D721Med (cell line): ENCODE measurements around the gene RAF1.

Source experiments
- DNase-seq: peaks from one replicate; pipeline ENCODE4 v3.0.0; 2011; ENCODE audit warnings: low spot score; ENCODE audit not compliant: insufficient read length
- FAIRE-seq: peaks from 2 replicates; lab custom pipeline; 2011; peaks lifted over from hg19 to GRCh38; lab: Jason Lieb, UNC
- TF ChIP-seq, protein P1 (sequence below): IDR thresholded peaks from 2 replicates; pipeline ENCODE4 v1.5.1; 2012; ENCODE audit warnings: mild to moderate bottlenecking, control low read depth; ENCODE audit not compliant: insufficient read depth; ENCODE audit errors: missing control alignments

The RAF1 gene

DNA sequence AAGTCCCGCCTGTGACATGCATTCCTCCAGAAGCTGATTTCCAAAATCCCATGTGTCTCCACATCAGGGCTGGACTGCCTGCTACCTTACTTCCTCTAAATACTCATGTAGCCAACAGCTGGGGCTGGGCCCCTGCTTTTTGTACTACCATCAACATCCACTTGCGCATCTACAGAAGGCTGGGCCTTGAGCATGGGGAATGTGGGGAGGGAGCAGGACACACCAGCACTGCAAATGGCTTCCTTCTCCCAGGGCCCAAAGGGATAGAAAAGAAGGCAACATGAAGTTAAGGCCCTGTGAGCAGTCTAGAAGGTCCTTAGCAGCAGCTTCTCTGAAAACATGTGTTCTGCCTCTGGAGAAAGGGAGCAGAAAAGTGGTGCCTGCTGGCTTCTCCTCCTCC, 79.8 kb downstream of the RAF1 start:
- TF ChIP-seq, protein P1, sequence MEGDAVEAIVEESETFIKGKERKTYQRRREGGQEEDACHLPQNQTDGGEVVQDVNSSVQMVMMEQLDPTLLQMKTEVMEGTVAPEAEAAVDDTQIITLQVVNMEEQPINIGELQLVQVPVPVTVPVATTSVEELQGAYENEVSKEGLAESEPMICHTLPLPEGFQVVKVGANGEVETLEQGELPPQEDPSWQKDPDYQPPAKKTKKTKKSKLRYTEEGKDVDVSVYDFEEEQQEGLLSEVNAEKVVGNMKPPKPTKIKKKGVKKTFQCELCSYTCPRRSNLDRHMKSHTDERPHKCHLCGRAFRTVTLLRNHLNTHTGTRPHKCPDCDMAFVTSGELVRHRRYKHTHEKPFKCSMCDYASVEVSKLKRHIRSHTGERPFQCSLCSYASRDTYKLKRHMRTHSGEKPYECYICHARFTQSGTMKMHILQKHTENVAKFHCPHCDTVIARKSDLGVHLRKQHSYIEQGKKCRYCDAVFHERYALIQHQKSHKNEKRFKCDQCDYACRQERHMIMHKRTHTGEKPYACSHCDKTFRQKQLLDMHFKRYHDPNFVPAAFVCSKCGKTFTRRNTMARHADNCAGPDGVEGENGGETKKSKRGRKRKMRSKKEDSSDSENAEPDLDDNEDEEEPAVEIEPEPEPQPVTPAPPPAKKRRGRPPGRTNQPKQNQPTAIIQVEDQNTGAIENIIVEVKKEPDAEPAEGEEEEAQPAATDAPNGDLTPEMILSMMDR, result no peak
- FAIRE-seq (no peak), DNase-seq (no peak)

DNA sequence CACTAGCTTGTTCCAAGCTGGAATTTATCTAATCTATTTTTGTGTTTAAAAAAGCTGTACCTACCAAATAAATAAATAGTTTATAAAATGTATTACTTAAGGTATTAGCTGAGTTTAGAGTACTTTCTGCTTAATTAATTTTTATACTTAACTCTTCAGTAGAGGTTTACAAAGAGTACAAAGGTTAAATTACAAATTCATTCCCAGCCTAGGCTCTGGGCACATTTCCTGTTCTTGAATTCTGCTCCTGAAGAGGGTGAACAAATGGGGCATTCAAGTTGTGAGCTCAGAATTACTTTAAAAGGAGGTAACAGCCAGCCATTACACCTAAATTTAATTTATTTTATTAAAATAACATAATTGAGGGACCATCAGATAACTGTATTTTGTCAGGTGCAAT, 80.6 kb downstream of the RAF1 start:
- no peak for DNase-seq
- TF ChIP-seq, protein P1, result no peak
- FAIRE-seq, result no peak

DNA sequence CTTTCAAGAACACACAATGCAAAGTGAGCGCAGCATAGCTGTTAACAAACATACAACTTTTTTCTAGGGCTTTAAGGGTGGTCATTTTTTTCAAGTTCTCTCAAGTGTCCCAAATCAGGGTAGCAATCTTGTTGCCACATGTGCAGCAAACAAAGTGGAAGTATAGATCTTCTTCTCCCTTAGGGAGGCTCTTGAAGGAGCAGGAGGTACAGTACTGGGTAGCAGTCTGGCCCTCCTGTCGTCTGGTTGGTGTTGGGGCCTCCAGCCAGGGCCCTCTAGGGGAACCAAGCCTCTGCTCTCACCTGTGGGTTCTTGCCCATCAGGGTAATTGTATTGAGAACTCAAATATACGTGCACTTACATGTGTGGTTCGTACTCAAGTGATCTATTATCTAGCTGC, 81.2 kb downstream of the RAF1 start:
- DNase-seq, result no peak
- no peak for FAIRE-seq
- TF ChIP-seq, protein P1, result no peak

DNA sequence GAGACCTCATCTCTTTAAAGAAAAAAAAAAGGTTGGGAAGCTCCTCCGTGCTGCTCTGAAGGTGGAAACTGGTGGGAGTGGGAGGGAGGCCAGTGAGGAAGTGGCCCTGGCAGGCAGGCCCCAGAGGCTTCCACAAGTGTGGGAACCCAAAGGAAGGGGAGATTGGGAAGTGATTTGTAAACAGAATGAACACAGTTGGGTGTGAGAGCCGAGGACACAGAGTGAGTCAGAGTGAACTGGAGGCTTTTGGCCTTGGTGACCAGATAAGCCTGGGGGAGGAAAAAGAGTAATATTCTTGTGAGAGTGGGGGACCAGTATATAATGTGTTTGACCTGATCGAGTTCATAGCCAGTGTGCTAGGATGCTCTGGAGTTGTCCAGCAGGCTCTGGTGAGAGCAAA, 84.0 kb downstream of the RAF1 start:
- TF ChIP-seq, protein P1, result no peak
- FAIRE-seq (no peak), DNase-seq (no peak)

DNA sequence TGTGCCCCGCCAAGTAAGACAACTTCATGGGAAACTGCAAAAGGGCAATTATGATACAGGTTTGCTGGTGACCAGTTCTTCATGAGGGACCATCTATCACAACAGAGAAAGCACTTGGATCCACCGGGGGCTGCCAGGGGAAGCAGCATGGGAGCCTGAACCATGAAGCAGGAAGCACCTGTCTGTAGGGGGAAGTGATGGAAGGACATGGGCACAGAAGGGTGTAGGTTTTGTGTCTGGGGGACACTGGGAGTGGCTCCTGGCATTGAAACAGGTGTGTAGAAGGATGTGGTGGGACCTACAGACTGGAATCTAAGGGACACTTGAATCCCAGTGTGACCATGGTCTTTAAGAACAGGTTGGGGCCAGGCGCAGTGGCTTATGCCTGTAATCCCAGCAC, 84.5 kb downstream of the RAF1 start:
- FAIRE-seq (no peak), DNase-seq (no peak)
- TF ChIP-seq, protein P1, result no peak

DNA sequence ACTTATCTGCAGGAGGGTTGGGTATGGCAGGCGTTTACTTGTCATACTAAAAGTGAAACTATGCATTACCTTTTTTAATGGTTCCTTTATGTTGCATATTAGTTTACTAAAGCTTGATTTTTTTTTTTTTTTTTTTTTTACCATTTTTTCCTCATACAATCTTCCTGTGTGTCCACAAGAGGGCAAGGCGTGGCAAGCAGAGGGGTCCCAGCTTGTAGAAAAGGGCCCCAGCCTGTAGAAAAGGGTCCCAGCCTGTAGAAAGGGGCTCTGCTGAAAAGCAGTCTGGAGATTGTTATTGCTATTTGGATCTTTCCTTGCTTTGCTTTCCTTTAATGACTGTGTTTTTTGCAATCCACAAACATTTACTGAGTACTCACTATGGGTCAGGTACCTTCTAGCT, 85.2 kb downstream of the RAF1 start:
- no peak for FAIRE-seq
- DNase-seq, result no peak

DNA sequence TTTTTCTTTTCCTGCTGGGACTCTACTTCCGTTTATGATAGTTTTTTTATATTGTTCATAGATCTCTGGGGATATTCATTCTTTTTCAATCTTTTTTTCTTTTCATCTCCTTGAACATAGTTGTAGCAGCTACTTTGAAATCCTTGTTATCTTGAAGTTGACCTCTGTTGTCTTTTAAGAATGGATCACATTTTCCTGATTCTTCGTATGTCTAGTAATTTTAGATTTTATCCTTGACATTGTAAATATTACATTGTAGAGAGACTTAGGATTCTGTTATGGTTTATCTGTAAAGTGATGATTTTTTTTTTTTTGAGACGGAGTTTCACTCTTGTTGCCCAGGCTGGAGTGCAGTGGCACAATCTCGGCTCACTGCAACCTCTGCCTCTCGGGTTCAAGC, 86.5 kb downstream of the RAF1 start:
- TF ChIP-seq, protein P1, result no peak
- DNase-seq (no peak), FAIRE-seq (no peak)

More for the DNA sequence above, 85.2 kb downstream of the RAF1 start:
- TF ChIP-seq, protein P1, result no peak
